T-cell (primary cell): Measurements from ENCODE around the gene TBC1D8B. TPM values are rescaled to one million over a fixed set of nuclear protein-coding genes. Genes with fewer than 3 reads are reported as not detected.
"Not testable (repeated sequence)": the region's sequence is repeated elsewhere in the genome, so short reads cannot be mapped to it uniquely, and the experiment has no call there.

Experiments
- ATAC-seq, 4 experiments: fragments of 200-7000 bp in 3 of 4; fragments of 150-1000 bp in 1 of 4; cut with Tn5 transposase; replicated peaks in 1 of 4; 1 replicate in 3 of 4; 2 replicates in 1 of 4; pipeline ENCODE4 v1.10.0; 2021; ENCODE audit warnings: moderate library complexity in 3 of 4, mild to moderate bottlenecking in 2 of 4, moderate number of reproducible peaks in 1 of 4
- CTCF ChIA-PET, 2 donors: fragments of 300-600 bp; sonication (Branson Sonifier 250); formaldehyde crosslinking; loops; one replicate each; lab custom pipeline; 2022; ENCODE audit warnings: antibody characterized with exemption in 2 of 2; lab: Charles Lee
- POLR2A ChIA-PET, 2 donors: fragments of 300-600 bp; sonication (Branson Sonifier 250); formaldehyde crosslinking; loops; one replicate each; lab custom pipeline; 2022; ENCODE audit warnings: antibody characterized with exemption in 2 of 2; lab: Charles Lee
- DNase-seq, 35 experiments: peaks; one replicate each; pipeline versions ENCODE4 v3.0.0 to v3.0.0-alpha.2; 2013 to 2023
- H3K27ac ChIP-seq: one replicate; pipeline ENCODE4 v1.5.1; 2013; ENCODE audit warnings: low read length
- H3K27me3 ChIP-seq, 2 experiments: replicated peaks in 1 of 2; 1 replicate in 1 of 2; 2 replicates in 1 of 2; pipeline versions ENCODE4 v1.6.1 to v1.7.0; 2013; ENCODE audit warnings: low read length in 1 of 2, mixed read lengths in 1 of 2; ENCODE audit not compliant: control insufficient read depth in 2 of 2, insufficient read depth in 2 of 2; ENCODE audit errors: extremely low read depth in 1 of 2
- H3K36me3 ChIP-seq, 2 donors: 1 replicate in 1 of 2; 2 replicates in 1 of 2; pipeline versions ENCODE4 v1.6.1 to v1.7.0; 2013; ENCODE audit warnings: low read length in 1 of 2; ENCODE audit not compliant: control insufficient read depth in 2 of 2, insufficient read depth in 1 of 2; ENCODE audit errors: extremely low read depth in 1 of 2
- H3K4me1 ChIP-seq, 2 experiments: 1 replicate in 1 of 2; 2 replicates in 1 of 2; pipeline versions ENCODE4 v1.6.1 to v1.7.0; 2013; ENCODE audit warnings: low read length in 2 of 2, mixed read lengths in 1 of 2; ENCODE audit not compliant: insufficient read depth in 2 of 2, control insufficient read depth in 1 of 2; ENCODE audit errors: extremely low read depth in 1 of 2
- H3K4me3 ChIP-seq, 2 donors: 1 replicate in 1 of 2; 2 replicates in 1 of 2; pipeline versions ENCODE4 v1.5.1 to v1.7.0; 2013; ENCODE audit warnings: mild to moderate bottlenecking in 2 of 2, low read length in 1 of 2, moderate library complexity in 1 of 2; ENCODE audit not compliant: control insufficient read depth in 1 of 2; ENCODE audit errors: extremely low read depth in 1 of 2
- H3K9me3 ChIP-seq: 2 replicates; pipeline ENCODE4 v1.7.0; 2013
- H3K27ac Mint-ChIP-seq, 2 donors: one replicate each; pipeline ENCODE4 v1.8.0; 2020 to 2021; ENCODE audit warnings: mild to moderate bottlenecking in 2 of 2, mixed read lengths in 2 of 2
- H3K27me3 Mint-ChIP-seq, 2 donors: one replicate each; pipeline ENCODE4 v1.8.0; 2021 to 2022; ENCODE audit warnings: mixed read lengths in 2 of 2
- H3K36me3 Mint-ChIP-seq: one replicate; pipeline ENCODE4 v1.8.0; 2021; ENCODE audit warnings: mixed read lengths
- H3K4me1 Mint-ChIP-seq, 3 donors: one replicate each; pipeline ENCODE4 v1.8.0; 2020 to 2022; ENCODE audit warnings: mixed read lengths in 3 of 3, mild to moderate bottlenecking in 1 of 3
- H3K4me3 Mint-ChIP-seq, 3 donors: one replicate each; pipeline ENCODE4 v1.8.0; 2020 to 2022; ENCODE audit warnings: mild to moderate bottlenecking in 3 of 3, mixed read lengths in 3 of 3, moderate library complexity in 3 of 3
- H3K9me3 Mint-ChIP-seq, 3 donors: one replicate each; pipeline ENCODE4 v1.8.0; 2020 to 2022; ENCODE audit warnings: mixed read lengths in 3 of 3
- WGBS: methylation state at CpG from one replicate; pipeline ENCODE4 v1.1.5; 2013; ENCODE audit warnings: missing lambda C conversion rate; ENCODE audit not compliant: insufficient coverage; 5-methylcytosine and 5-hydroxymethylcytosine counted together
- total RNA-seq, 35 experiments: library from RNA in 6 of 35; stranded (reverse) in 6 of 35; fragments of 120-200 nt in 1 of 35; gene quantifications; one replicate each; pipeline versions ENCODE4 v1.2.1 to v1.2.4 and lab custom pipeline; 2013 to 2026

The TBC1D8B gene
- total RNA-seq (1 to 10 TPM in 2 of 5 donors, under 1 TPM in 3; 0.35 to 1.9 (median 0.95) TPM), total RNA-seq (lab: John Stamatoyannopoulos, UW) (0.19 to 3.4 (median 1.1) reads per million in 29 experiments)
- total RNA-seq (2013) = 1.5 TPM

GRCh38 chrX:106802388-106803275, at the start of gene TBC1D8B:
TBC1D8B (plus strand) TSS chrX:106802673; CDS start chrX:106802854, 181 bp downstream.
- H3K27ac Mint-ChIP-seq = no peak within 1 kb of the TSS
- H3K4me1 ChIP-seq = peaks cover 0 to 10% of the 10 kb centered on the region in 2 experiments
- H3K4me1 Mint-ChIP-seq = peaks cover 9 to 17% (median 15%) of the 10 kb centered on the region in 3 donors
- no peak within 1 kb of the TSS for H3K27ac ChIP-seq
- H3K27me3 ChIP-seq = peaks cover 0 to 12% of the 10 kb centered on the region in 2 experiments
- H3K4me3 Mint-ChIP-seq = peak within 1 kb of the TSS; percentile 83 to 87 (median 83)
- CTCF ChIA-PET = interaction anchor here in 1 of 2 donors (0.5 kb wide), 1 partner anchor 62 kb away, joined by 3 read pairs; no protein-coding TSS in a partner anchor
- no peaks in the 10 kb centered on the region for H3K9me3 ChIP-seq
- no peaks in the 10 kb centered on the region for H3K9me3 Mint-ChIP-seq
- ATAC-seq = peak; percentile 71 to 90 (median 80)
- no peaks in the 10 kb centered on the region for H3K36me3 ChIP-seq
- peaks cover 37 to 65% of the 10 kb centered on the region in 2 donors for H3K27me3 Mint-ChIP-seq
- peak in 12 of 35 experiments; percentile 2 to 35 (median 4) for DNase-seq
- peak within 1 kb of the TSS in 1 of 2 donors; percentile 45 for H3K4me3 ChIP-seq
- POLR2A ChIA-PET = no interaction called here
- WGBS = 0% methylated on average over 9 of the region's 36 CpGs
- no peaks in the 10 kb centered on the region for H3K36me3 Mint-ChIP-seq

GRCh38 chrX:106769288-106769687, 33.2 kb upstream of the TBC1D8B start:
- ATAC-seq, H3K27me3 ChIP-seq, CTCF ChIA-PET, POLR2A ChIA-PET, H3K4me1 ChIP-seq, H3K36me3 Mint-ChIP-seq, H3K4me1 Mint-ChIP-seq, H3K9me3 Mint-ChIP-seq, H3K27ac Mint-ChIP-seq, H3K4me3 Mint-ChIP-seq, H3K4me3 ChIP-seq, H3K27ac ChIP-seq, H3K36me3 ChIP-seq, DNase-seq, H3K9me3 ChIP-seq: not testable (repeated sequence)
- H3K27me3 Mint-ChIP-seq = peaks cover 3 to 23% of the 10 kb centered on the region in 2 donors
- no CpG with 5 or more reads among the region's 1 CpG for WGBS

DNA sequence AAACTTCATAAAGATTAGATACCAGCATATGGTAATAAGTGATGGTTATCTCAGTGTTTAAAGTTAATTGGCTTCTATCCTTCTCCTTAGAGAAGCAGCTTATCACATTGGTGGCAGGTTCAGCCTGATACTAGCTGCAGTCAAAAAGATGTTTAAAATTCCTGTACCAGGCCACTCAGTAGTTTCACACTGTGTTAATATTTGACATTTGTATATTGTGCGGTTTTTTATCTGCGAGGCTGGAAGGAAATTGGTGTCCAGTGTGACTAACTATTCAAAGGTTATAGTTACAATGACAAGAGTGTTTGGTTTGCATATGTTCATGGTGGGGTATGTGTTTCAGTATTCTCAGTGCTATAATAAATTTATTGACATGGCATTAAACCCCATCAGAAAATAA, 27.5 kb upstream of the TBC1D8B start:
- Histone ChIP-seq H3K27ac (no peak overlapping the region), H3K4me3 (no peak overlapping the region), H3K27me3 (no peaks in the 10 kb centered on the region), H3K9me3 (no peaks in the 10 kb centered on the region), H3K36me3 (no peaks in the 10 kb centered on the region), H3K4me1 (no peaks in the 10 kb centered on the region)
- no CpG with 5 or more reads among the region's 2 CpGs for WGBS
- Mint-ChIP-seq H3K4me1 (no peaks in the 10 kb centered on the region), H3K9me3 (no peaks in the 10 kb centered on the region), H3K4me3 (no peak overlapping the region), H3K36me3 (no peaks in the 10 kb centered on the region), H3K27ac (no peak overlapping the region), H3K27me3 (peaks cover 6 to 38% of the 10 kb centered on the region in 2 donors)
- no peak for ATAC-seq
- ChIA-PET POLR2A (no interaction called here), CTCF (no interaction called here)
- no peak for DNase-seq

- CTCF ChIA-PET = no interaction called here
- no peaks in the 10 kb centered on the region for H3K36me3 ChIP-seq
- peaks cover 4 to 46% of the 10 kb centered on the region in 2 donors for H3K27me3 Mint-ChIP-seq
These were observed 22.2 kb upstream of the TBC1D8B start for GRCh38 chrX:106780264-106780663.

DNA sequence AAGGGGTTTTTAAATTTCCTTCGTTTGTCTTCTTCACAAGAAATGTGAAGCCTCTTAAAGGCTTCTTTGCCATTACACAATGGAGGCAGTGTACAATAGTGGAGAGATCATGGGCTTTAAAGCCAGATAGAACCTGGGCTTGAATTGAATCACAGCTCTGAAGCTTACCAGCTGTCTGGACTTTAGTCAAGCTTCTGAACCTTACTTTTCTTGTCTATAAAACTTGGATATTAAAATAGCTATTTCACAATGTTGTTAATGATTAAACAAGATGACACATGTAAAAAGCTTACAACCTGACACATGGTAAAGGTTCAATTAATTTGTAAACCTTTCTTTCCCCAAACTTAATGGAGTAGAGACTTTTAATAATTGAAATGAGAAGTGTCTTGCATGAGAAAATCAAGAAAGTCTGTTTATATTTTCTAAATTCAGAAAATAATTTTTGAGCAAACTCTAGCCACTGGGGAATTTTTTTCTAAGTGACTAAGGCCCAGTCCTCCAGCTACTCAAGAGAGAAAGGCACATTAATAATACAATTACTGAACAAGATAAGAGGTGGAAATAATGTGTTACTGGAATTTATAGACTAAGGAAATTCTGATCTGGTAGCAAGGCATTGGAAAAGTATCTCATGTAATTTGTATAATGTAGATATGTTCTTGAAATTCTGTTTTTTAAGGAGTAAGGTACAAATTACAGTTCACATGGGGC, 21.7 kb upstream of the TBC1D8B start:
- no peak overlapping the region for H3K4me3 ChIP-seq
- no peaks in the 10 kb centered on the region for H3K4me1 ChIP-seq
- ChIA-PET POLR2A (no interaction called here), CTCF (no interaction called here)
- ATAC-seq (no peak), DNase-seq (no peak)
- no peaks in the 10 kb centered on the region for H3K36me3 ChIP-seq
- no peak overlapping the region for H3K4me3 Mint-ChIP-seq
- H3K27ac ChIP-seq = no peak overlapping the region
- no peaks in the 10 kb centered on the region for H3K9me3 ChIP-seq
- H3K27ac Mint-ChIP-seq = no peak overlapping the region
- H3K27me3 ChIP-seq = no peaks in the 10 kb centered on the region
- peaks cover 6 to 48% of the 10 kb centered on the region in 2 donors for H3K27me3 Mint-ChIP-seq
- H3K4me1 Mint-ChIP-seq = no peaks in the 10 kb centered on the region
- H3K9me3 Mint-ChIP-seq = no peaks in the 10 kb centered on the region
- WGBS = no CpG with 5 or more reads among the region's 1 CpG
- no peaks in the 10 kb centered on the region for H3K36me3 Mint-ChIP-seq

More at GRCh38 chrX:106780264-106780663, 22.2 kb upstream of the TBC1D8B start:
- POLR2A ChIA-PET = no interaction called here
- ATAC-seq = no peak
- Mint-ChIP-seq H3K27ac (no peak overlapping the region), H3K4me1 (no peaks in the 10 kb centered on the region), H3K9me3 (no peaks in the 10 kb centered on the region), H3K36me3 (no peaks in the 10 kb centered on the region), H3K4me3 (no peak overlapping the region)
- no peak for DNase-seq
- Histone ChIP-seq H3K27me3 (no peaks in the 10 kb centered on the region), H3K4me1 (no peaks in the 10 kb centered on the region), H3K27ac (no peak overlapping the region), H3K4me3 (no peak overlapping the region), H3K9me3 (no peaks in the 10 kb centered on the region)
- no CpG with 5 or more reads among the region's 2 CpGs for WGBS

- Histone ChIP-seq H3K4me1 (no peaks in the 10 kb centered on the region), H3K27ac (no peak overlapping the region), H3K4me3 (no peak overlapping the region), H3K27me3 (peaks cover 0 to 2% of the 10 kb centered on the region in 2 experiments), H3K36me3 (no peaks in the 10 kb centered on the region), H3K9me3 (no peaks in the 10 kb centered on the region)
- no peak for DNase-seq
- no peaks in the 10 kb centered on the region for H3K36me3 Mint-ChIP-seq
- ChIA-PET CTCF (no interaction called here), POLR2A (no interaction called here)
- no peak overlapping the region for H3K4me3 Mint-ChIP-seq
- H3K27me3 Mint-ChIP-seq = peaks cover 6 to 50% of the 10 kb centered on the region in 2 donors
- WGBS = no CpG with 5 or more reads among the region's 7 CpGs
- H3K4me1 Mint-ChIP-seq = no peaks in the 10 kb centered on the region
- H3K9me3 Mint-ChIP-seq = no peaks in the 10 kb centered on the region
- no peak overlapping the region for H3K27ac Mint-ChIP-seq
- ATAC-seq = no peak
These were observed 18.8 kb upstream of the TBC1D8B start for GRCh38 chrX:106783716-106784115.
